Nephron (organoid): ENCODE measurements around the gene SEC14L6.
"Not testable (repeated sequence)": the region's sequence is repeated elsewhere in the genome, so short reads cannot be mapped to it uniquely, and the experiment has no call there.

Source experiments
- H3K27ac Mint-ChIP-seq, 3 experiments: 2 replicates each; pipeline ENCODE4 v1.8.0; 2020; ENCODE audit warnings: mixed read lengths in 3 of 3, mild to moderate bottlenecking in 2 of 3, moderate library complexity in 1 of 3
- H3K27me3 Mint-ChIP-seq: 2 replicates; pipeline ENCODE4 v1.8.0; 2021; ENCODE audit warnings: low read depth, mild to moderate bottlenecking, moderate library complexity, mixed read lengths
- H3K36me3 Mint-ChIP-seq: 2 replicates; pipeline ENCODE4 v1.8.0; 2020; ENCODE audit warnings: low read depth, mixed read lengths
- H3K4me1 Mint-ChIP-seq: 2 replicates; pipeline ENCODE4 v1.8.0; 2020; ENCODE audit warnings: mixed read lengths
- H3K4me3 Mint-ChIP-seq, 3 experiments: 2 replicates each; pipeline ENCODE4 v1.8.0; 2020; ENCODE audit warnings: mild to moderate bottlenecking in 3 of 3, mixed read lengths in 3 of 3, moderate library complexity in 2 of 3
- H3K9me3 Mint-ChIP-seq: 2 replicates; pipeline ENCODE4 v1.8.0; 2020; ENCODE audit warnings: mixed read lengths
- CTCF ChIP-seq, 3 experiments: fragments of 200-600 bp; sonication (generic); IDR thresholded peaks; one replicate each; pipeline ENCODE4 v1.5.0; 2021; ENCODE audit warnings: antibody characterized with exemption in 3 of 3; ENCODE audit not compliant: unreplicated experiment in 3 of 3

The SEC14L6 gene

DNA sequence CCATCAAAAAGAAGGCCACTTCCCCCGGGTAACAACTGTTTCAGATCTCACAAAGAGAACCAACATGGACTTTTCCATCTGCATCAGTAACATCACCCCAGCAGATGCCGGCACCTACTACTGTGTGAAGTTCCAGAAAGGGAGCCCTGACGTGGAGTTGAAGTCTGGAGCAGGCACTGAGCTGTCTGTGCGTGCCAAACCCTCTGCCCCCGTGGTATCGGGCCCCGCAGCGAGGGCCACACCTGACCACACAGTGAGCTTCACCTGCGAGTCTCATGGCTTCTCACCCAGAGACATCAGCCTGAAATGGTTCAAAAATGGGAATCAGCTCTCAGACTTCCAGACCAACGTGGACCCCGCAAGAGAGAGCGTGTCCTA lies 3.7 kb downstream of the SEC14L6 start:
- Mint-ChIP-seq H3K4me3 (peak overlapping the region; percentile 71 to 82 (median 77)), H3K36me3 (no peaks in the 10 kb centered on the region), H3K4me1 (no peaks in the 10 kb centered on the region), H3K27ac (peak overlapping the region in 2 of 3 experiments; percentile 66 to 78), H3K27me3 (peaks cover 13% of the 10 kb centered on the region), H3K9me3 (no peaks in the 10 kb centered on the region)
- no peak for TF ChIP-seq CTCF (IDR thresholded peaks at IDR 0.05; ENCODE audit: unreplicated experiment in 3 of 3)

DNA sequence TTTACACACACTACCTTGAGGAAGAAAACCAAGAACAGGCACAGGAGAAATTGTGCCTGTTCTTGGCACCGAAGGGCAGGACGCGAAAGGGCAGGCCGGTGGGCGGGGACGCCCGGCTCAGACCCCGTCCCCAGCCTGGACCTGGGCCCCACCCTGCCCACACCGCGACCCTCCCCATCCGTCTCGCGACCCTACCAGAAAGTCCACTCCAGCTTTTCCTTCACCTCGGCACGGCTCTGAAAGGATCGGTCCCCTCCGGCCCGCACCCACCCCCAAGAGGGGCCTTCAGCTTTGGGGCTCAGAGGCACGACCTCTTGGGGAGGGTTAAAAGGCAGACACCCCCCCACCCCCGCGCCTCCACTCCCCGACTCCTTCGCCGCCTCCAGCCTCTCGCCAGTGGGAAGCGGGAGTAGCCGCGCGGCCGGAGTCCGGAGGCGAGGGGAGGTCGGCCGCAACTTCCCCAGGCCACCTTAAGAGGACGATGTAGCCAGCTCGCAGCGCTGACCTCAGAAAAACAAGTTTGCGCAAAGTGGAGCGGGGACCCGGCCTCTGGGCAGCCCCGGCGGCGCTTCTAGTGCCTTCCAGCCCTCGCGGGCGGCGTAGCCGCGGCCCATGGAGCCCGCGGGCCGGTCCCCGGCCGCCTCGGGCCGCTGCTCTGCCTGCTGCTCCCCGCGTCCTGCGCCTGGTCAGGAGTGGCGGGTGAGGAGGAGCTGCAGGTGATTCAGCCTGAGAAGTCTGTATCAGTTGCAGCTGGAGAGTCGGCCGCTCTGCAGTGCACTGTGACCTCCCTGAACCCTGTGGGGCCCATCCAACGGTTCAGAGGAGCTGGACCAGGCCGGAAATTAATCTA lies 4.4 kb downstream of the SEC14L6 start:
- Mint-ChIP-seq H3K9me3 (no peaks in the 10 kb centered on the region), H3K4me3 (peak overlapping the region; percentile 77 to 82 (median 82))

DNA sequence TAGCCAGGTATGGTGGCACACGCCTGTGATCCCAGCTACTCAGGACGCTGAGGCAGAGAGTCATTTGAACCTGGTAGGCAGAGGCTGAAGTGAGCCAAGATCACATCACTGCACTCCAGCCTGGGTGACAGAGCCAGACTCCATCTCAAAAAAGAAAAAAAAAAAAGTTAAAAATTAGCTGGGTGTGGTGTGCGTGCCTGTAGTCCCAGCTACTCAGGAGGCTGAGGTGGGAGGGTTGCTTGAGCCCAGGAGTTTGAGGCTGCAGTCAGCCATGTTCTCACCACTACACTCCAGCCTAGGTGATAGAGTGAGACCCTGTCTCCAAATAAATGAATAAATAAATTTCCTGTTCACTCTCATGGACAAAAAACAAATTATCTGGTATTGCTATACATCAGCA lies 5.0 kb downstream of the SEC14L6 start:
- peak overlapping the region in 1 of 3 experiments; percentile 83 for H3K27ac Mint-ChIP-seq
- H3K27me3 Mint-ChIP-seq: peaks cover 13% of the 10 kb centered on the region
- H3K9me3 Mint-ChIP-seq, H3K4me1 Mint-ChIP-seq, H3K36me3 Mint-ChIP-seq: not testable (repeated sequence)
- peak overlapping the region; percentile 77 to 82 (median 81) for H3K4me3 Mint-ChIP-seq

More for the DNA sequence above, 4.4 kb downstream of the SEC14L6 start:
- peaks cover 13% of the 10 kb centered on the region for H3K27me3 Mint-ChIP-seq
- no peak for TF ChIP-seq CTCF (IDR thresholded peaks at IDR 0.05; ENCODE audit: unreplicated experiment in 3 of 3)
- H3K36me3 Mint-ChIP-seq: no peaks in the 10 kb centered on the region
- peak overlapping the region in 2 of 3 experiments; percentile 78 to 83 for H3K27ac Mint-ChIP-seq
- H3K4me1 Mint-ChIP-seq: no peaks in the 10 kb centered on the region

GRCh38 chr22:30539368-30539767 lies 7.2 kb downstream of the SEC14L6 start:
- no peak overlapping the region for H3K4me3 Mint-ChIP-seq
- TF ChIP-seq CTCF (IDR thresholded peaks at IDR 0.05; ENCODE audit: unreplicated experiment in 3 of 3): no peak
- H3K27ac Mint-ChIP-seq: no peak overlapping the region
- no peaks in the 10 kb centered on the region for H3K9me3 Mint-ChIP-seq
- peaks cover 13% of the 10 kb centered on the region for H3K27me3 Mint-ChIP-seq
- H3K4me1 Mint-ChIP-seq: no peaks in the 10 kb centered on the region
- H3K36me3 Mint-ChIP-seq: no peaks in the 10 kb centered on the region

DNA sequence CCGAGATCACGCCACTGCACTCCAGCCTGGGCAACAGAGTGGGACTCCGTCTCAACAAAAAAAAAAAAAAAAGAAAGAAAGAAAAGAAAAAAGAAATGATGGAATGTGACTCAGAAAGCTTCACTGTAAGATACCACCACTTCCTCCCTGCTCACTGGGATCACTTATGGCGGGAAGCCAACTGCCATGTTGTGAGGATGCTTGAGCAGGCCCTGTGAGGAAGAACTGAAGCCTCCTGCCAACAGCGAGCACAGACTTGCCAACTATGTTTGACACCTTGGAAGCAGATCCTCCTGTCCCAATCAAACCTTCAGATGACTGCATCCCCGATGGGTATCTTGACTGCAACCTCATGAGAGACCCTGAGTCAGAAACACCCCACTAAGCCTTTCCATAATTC lies 8.3 kb downstream of the SEC14L6 start:
- Mint-ChIP-seq H3K4me3 (peak overlapping the region in 1 of 3 experiments; percentile 5), H3K27ac (no peak overlapping the region), H3K4me1 (no peaks in the 10 kb centered on the region), H3K36me3 (no peaks in the 10 kb centered on the region), H3K27me3 (peaks cover 6% of the 10 kb centered on the region), H3K9me3 (no peaks in the 10 kb centered on the region)
- TF ChIP-seq CTCF (IDR thresholded peaks at IDR 0.05; ENCODE audit: unreplicated experiment in 3 of 3): no peak

DNA sequence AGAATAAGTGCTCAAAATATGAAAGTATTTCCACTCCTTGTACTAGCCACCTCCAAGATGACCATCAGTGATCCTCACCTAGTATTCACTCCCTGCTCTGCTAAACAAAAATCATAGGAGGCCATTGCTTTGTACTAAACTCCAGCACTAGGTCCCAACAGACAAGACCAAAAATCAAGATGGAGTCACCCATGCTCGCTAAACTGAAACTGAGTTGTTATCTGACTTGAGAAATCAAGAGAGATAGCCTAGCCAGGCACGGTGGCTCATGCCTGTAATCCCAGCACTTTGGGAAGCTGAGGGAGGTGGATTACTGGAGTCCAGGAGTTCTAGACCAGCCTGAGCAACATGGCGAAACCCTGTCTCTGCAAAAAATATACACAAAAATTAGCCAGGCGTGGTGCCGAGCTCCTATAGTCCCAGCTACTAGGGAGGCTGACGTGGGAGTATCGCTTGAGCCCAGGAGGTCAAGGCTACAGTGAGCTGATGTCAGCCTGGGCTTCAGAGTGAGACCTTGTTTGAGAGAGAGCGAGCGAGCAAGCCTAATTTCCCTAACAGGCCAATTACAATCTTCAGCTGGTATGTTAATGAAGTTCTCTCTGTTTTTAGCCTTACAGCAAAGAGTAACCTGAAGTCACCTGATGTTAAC lies 9.3 kb downstream of the SEC14L6 start:
- H3K4me1 Mint-ChIP-seq: no peaks in the 10 kb centered on the region
- no peak overlapping the region for H3K4me3 Mint-ChIP-seq
- H3K27me3 Mint-ChIP-seq: peaks cover 6% of the 10 kb centered on the region
- H3K36me3 Mint-ChIP-seq: no peaks in the 10 kb centered on the region
- no peak for TF ChIP-seq CTCF (IDR thresholded peaks at IDR 0.05; ENCODE audit: unreplicated experiment in 3 of 3)
- H3K27ac Mint-ChIP-seq: peak overlapping the region in 1 of 3 experiments; percentile 2
- no peaks in the 10 kb centered on the region for H3K9me3 Mint-ChIP-seq
